GM19463 (cell line): ENCODE data around the gene APOL4.
"Not testable (repeated sequence)": the region's sequence is repeated elsewhere in the genome, so short reads cannot be mapped to it uniquely, and the experiment has no call there.

Experiments used
- ATAC-seq: cut with Tn5 transposase; IDR thresholded peaks from one replicate; pipeline ENCODE4 v1.9.1; 2021; ENCODE audit warnings: mild to moderate bottlenecking, moderate library complexity; ENCODE audit not compliant: unreplicated experiment

APOL4 gene

GRCh38 chr22:36232715-36233401 lies 31.2 kb upstream of the APOL4 start:
- no peak for ATAC-seq

- ATAC-seq: not testable (repeated sequence)
Observed at GRCh38 chr22:36231051-36231450, 29.4 kb upstream of the APOL4 start.

GRCh38 chr22:36229649-36230048 lies 28.0 kb upstream of the APOL4 start:
- ATAC-seq: not testable (repeated sequence)

- no peak for ATAC-seq
Observed at GRCh38 chr22:36228944-36229343, 27.3 kb upstream of the APOL4 start.

GRCh38 chr22:36228369-36228768 lies 26.8 kb upstream of the APOL4 start:
- not testable (repeated sequence) for ATAC-seq

GRCh38 chr22:36227806-36228205 lies 26.2 kb upstream of the APOL4 start:
- no peak for ATAC-seq

- no peak for ATAC-seq
Observed at GRCh38 chr22:36227396-36227795, 25.8 kb upstream of the APOL4 start.

GRCh38 chr22:36226189-36226588 lies 24.6 kb upstream of the APOL4 start:
- ATAC-seq: no peak

- no peak for ATAC-seq
Observed at GRCh38 chr22:36225333-36225922, 23.8 kb upstream of the APOL4 start.

- ATAC-seq: no peak
Observed at GRCh38 chr22:36224245-36224644, 22.6 kb upstream of the APOL4 start.

- no peak for ATAC-seq
Observed at GRCh38 chr22:36223504-36223903, 21.9 kb upstream of the APOL4 start.

GRCh38 chr22:36222887-36223450 lies 21.4 kb upstream of the APOL4 start:
- ATAC-seq: no peak

- no peak for ATAC-seq
Observed at GRCh38 chr22:36221799-36222751, 20.5 kb upstream of the APOL4 start.

- no peak for ATAC-seq
Observed at GRCh38 chr22:36220451-36220921, 18.9 kb upstream of the APOL4 start.

- no peak for ATAC-seq
Observed at GRCh38 chr22:36218648-36219193, 17.1 kb upstream of the APOL4 start.

GRCh38 chr22:36215981-36216380 lies 14.4 kb upstream of the APOL4 start:
- no peak for ATAC-seq

- no peak for ATAC-seq
Observed at GRCh38 chr22:36213586-36213985, 12.0 kb upstream of the APOL4 start.

- no peak for ATAC-seq
Observed at GRCh38 chr22:36212901-36213300, 11.3 kb upstream of the APOL4 start.

GRCh38 chr22:36211237-36211861 lies 9.7 kb upstream of the APOL4 start:
- no peak for ATAC-seq

- no peak for ATAC-seq
Observed at GRCh38 chr22:36210224-36210623, 8.6 kb upstream of the APOL4 start.
